ENCODE data around the gene GPC5. TPM values are rescaled to one million over a fixed set of nuclear protein-coding genes. Genes with fewer than 3 reads are reported as not detected.

Gene GPC5
- total and polyA plus RNA-seq, 7 experiments from 2014 or later: 0.10 to 0.38 TPM; not detected in 5

DNA sequence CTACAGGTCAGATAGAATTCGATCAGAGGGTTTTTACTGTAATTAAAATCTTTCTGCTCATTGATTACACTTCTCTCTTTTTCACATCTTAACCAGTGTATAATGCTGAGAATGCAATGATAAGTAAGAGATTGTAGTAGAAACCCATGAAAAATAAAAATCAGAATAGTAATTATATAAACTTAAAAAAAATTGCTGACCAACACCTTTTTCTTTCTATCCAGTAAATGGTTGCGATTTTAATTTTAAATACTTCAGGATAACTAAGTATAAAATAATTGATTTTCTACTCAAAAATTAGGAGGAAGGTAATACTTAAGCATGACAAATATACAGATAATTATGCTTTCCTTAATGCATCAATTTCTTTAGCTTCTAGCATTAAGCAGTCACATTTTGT, 917.6 kb downstream of the GPC5 start:
- Histone ChIP-seq H3K27ac (ENCODE audit: low read depth, low read length) (no peak overlapping the region), H3K4me3 (ENCODE audit: low read length) (no peak overlapping the region), H3K36me3 (ENCODE audit: control insufficient read depth in 2 of 3, insufficient read depth in 3 of 3, low read length in 3 of 3) (no peaks in the 10 kb centered on the region), H3K27me3 (ENCODE audit: control insufficient read depth in 2 of 2, insufficient read depth in 2 of 2, low read length in 2 of 2) (no peaks in the 10 kb centered on the region), H3K9me3 (ENCODE audit: control insufficient read depth in 2 of 3, low read length in 3 of 3) (no peaks in the 10 kb centered on the region), H3K4me1 (ENCODE audit: control insufficient read depth in 2 of 2, insufficient read depth in 2 of 2, low read length in 2 of 2) (no peaks in the 10 kb centered on the region)
- H3K36me3 Mint-ChIP-seq: no peaks in the 10 kb centered on the region
- no peak overlapping the region for H3K4me3 Mint-ChIP-seq
- H3K4me1 Mint-ChIP-seq: no peaks in the 10 kb centered on the region
- ChIA-PET CTCF (no interaction called here), POLR2A (no interaction called here)
- no peak for DNase-seq
- H3K27ac Mint-ChIP-seq: no peak overlapping the region
- H3K27me3 Mint-ChIP-seq: no peaks in the 10 kb centered on the region
- peaks cover 0 to 21% (median 6%) of the 10 kb centered on the region in 11 donors for H3K9me3 Mint-ChIP-seq
- intact Hi-C loops (cut with micrococcal nuclease): no loop called here
- ATAC-seq: no peak

DNA sequence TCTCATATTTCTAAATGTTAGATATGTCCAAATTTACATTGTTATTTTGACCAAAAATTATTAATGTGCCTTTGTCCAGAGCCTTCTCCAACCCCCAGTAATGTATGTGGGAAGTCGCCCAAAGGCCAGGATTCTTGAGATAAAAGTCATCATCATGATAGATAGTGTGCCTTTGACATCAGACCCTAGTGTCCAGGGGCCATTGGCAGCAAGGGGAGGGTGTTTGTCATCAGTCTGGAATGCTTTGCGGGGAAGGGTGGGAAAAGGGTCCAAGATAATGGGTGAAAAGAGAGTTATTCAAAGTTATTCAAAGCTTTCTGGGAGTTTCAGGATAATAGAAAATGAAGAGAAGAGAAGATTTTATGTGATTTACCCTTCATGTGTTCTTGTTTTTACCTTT, 918.6 kb downstream of the GPC5 start:
- ChIA-PET CTCF (no interaction called here), POLR2A (no interaction called here)
- H3K27me3 Mint-ChIP-seq: no peaks in the 10 kb centered on the region
- Histone ChIP-seq H3K27me3 (ENCODE audit: control insufficient read depth in 2 of 2, insufficient read depth in 2 of 2, low read length in 2 of 2) (no peaks in the 10 kb centered on the region), H3K4me1 (ENCODE audit: control insufficient read depth in 2 of 2, insufficient read depth in 2 of 2, low read length in 2 of 2) (no peaks in the 10 kb centered on the region), H3K9me3 (ENCODE audit: control insufficient read depth in 2 of 3, low read length in 3 of 3) (no peaks in the 10 kb centered on the region), H3K36me3 (ENCODE audit: control insufficient read depth in 2 of 3, insufficient read depth in 3 of 3, low read length in 3 of 3) (no peaks in the 10 kb centered on the region), H3K4me3 (ENCODE audit: low read length) (no peak overlapping the region), H3K27ac (ENCODE audit: low read depth, low read length) (no peak overlapping the region)
- no peak overlapping the region for H3K27ac Mint-ChIP-seq
- H3K9me3 Mint-ChIP-seq: peaks cover 0 to 16% (median 3%) of the 10 kb centered on the region in 11 donors
- intact Hi-C loops (cut with micrococcal nuclease): no loop called here
- H3K4me1 Mint-ChIP-seq: no peaks in the 10 kb centered on the region
- no peaks in the 10 kb centered on the region for H3K36me3 Mint-ChIP-seq
- ATAC-seq: no peak
- no peak for DNase-seq
- H3K4me3 Mint-ChIP-seq: no peak overlapping the region

DNA sequence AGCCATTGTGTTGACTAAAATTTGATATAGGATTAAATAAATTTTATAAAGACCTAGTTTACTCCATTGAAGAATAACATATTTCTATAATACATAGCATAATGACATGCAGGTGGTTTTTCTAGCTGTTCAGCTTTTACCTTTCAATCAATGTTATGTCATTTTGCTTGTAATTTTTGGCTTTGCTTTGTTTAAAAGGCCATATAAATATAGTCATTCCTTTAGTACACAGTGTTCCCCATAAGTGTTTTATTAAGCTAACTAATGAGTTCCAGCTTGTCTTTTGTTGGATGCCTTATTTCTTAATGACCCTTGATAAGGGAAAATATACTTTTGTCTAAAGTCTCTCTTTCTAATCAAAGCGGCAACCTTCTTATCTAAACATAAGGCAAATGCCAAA, 921.9 kb downstream of the GPC5 start:
- Mint-ChIP-seq H3K9me3 (peaks cover 0 to 4% (median 0%) of the 10 kb centered on the region in 11 donors), H3K27me3 (no peaks in the 10 kb centered on the region)
- CTCF ChIA-PET: no interaction called here

DNA sequence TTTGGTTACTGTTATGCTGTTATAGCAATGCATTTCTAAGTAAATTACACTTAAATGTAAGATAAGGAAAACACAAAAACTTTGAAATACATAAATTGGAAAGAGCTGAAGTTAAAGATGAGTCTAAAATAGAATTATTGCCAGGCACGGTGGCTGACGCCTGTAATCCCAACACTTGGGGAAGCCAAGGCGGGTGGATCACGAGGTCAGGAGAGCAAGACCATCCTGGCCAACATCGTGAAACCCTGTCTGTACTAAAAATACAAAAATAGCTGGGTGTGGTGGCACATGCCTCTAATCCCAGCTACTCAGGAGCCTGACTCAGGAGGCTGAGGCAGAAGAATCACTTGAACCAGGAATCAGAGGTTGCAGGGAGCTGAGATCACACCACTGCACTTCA, 922.8 kb downstream of the GPC5 start:
- CTCF ChIA-PET: no interaction called here
- Mint-ChIP-seq H3K27ac (no peak overlapping the region), H3K4me3 (no peak overlapping the region), H3K4me1 (no peaks in the 10 kb centered on the region), H3K9me3 (peaks cover 0 to 4% (median 0%) of the 10 kb centered on the region in 11 donors), H3K27me3 (no peaks in the 10 kb centered on the region), H3K36me3 (no peaks in the 10 kb centered on the region)
- H3K9me3 ChIP-seq (ENCODE audit: control insufficient read depth in 2 of 3, low read length in 3 of 3): no peaks in the 10 kb centered on the region
- H3K27ac ChIP-seq (ENCODE audit: low read depth, low read length): no peak overlapping the region
- H3K4me1 ChIP-seq (ENCODE audit: control insufficient read depth in 2 of 2, insufficient read depth in 2 of 2, low read length in 2 of 2): no peaks in the 10 kb centered on the region
- no peaks in the 10 kb centered on the region for H3K27me3 ChIP-seq (ENCODE audit: control insufficient read depth in 2 of 2, insufficient read depth in 2 of 2, low read length in 2 of 2)
- H3K4me3 ChIP-seq (ENCODE audit: low read length): no peak overlapping the region
- no peak for DNase-seq
- POLR2A ChIA-PET: no interaction called here
- no peak for ATAC-seq
- intact Hi-C loops (cut with micrococcal nuclease): no loop called here
- no peaks in the 10 kb centered on the region for H3K36me3 ChIP-seq (ENCODE audit: control insufficient read depth in 2 of 3, insufficient read depth in 3 of 3, low read length in 3 of 3)

More for the DNA sequence above, 921.9 kb downstream of the GPC5 start:
- H3K9me3 ChIP-seq (ENCODE audit: control insufficient read depth in 2 of 3, low read length in 3 of 3): no peaks in the 10 kb centered on the region
- ATAC-seq (no peak), DNase-seq (no peak)
- H3K36me3 ChIP-seq (ENCODE audit: control insufficient read depth in 2 of 3, insufficient read depth in 3 of 3, low read length in 3 of 3): no peaks in the 10 kb centered on the region
- H3K27ac ChIP-seq (ENCODE audit: low read depth, low read length): no peak overlapping the region
- no peaks in the 10 kb centered on the region for H3K4me1 ChIP-seq (ENCODE audit: control insufficient read depth in 2 of 2, insufficient read depth in 2 of 2, low read length in 2 of 2)
- H3K27me3 ChIP-seq (ENCODE audit: control insufficient read depth in 2 of 2, insufficient read depth in 2 of 2, low read length in 2 of 2): no peaks in the 10 kb centered on the region
- Mint-ChIP-seq H3K4me1 (no peaks in the 10 kb centered on the region), H3K27ac (no peak overlapping the region), H3K4me3 (no peak overlapping the region), H3K36me3 (no peaks in the 10 kb centered on the region)
- POLR2A ChIA-PET: no interaction called here
- intact Hi-C loops (cut with micrococcal nuclease): no loop called here
- no peak overlapping the region for H3K4me3 ChIP-seq (ENCODE audit: low read length)

DNA sequence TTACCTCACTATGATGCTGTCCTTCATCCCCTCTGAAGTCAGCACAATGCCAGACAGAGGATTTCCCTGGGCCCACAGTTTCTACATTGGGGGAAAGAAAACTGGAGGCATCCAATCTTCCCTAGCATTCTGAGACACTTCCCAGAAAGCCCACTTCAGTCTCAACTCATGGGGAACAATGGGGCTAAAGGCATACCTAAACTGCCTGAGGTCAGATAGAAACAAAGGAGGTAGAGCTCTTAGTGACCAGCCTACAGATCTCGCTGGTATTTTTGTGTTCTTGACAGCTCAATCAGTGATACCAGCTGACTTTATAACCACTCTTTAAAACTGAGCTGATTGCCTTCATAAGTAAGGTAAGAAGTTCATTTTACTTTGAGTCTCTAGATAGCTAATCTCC, 947.2 kb downstream of the GPC5 start:
- intact Hi-C loops (cut with micrococcal nuclease): no loop called here
- ChIA-PET POLR2A (no interaction called here), CTCF (no interaction called here)
- Histone ChIP-seq H3K27ac (ENCODE audit: low read depth, low read length) (no peak overlapping the region), H3K4me1 (ENCODE audit: control insufficient read depth in 2 of 2, insufficient read depth in 2 of 2, low read length in 2 of 2) (no peaks in the 10 kb centered on the region), H3K27me3 (ENCODE audit: control insufficient read depth in 2 of 2, insufficient read depth in 2 of 2, low read length in 2 of 2) (no peaks in the 10 kb centered on the region), H3K9me3 (ENCODE audit: control insufficient read depth in 2 of 3, low read length in 3 of 3) (no peaks in the 10 kb centered on the region), H3K36me3 (ENCODE audit: control insufficient read depth in 2 of 3, insufficient read depth in 3 of 3, low read length in 3 of 3) (no peaks in the 10 kb centered on the region), H3K4me3 (ENCODE audit: low read length) (no peak overlapping the region)
- no peak overlapping the region for H3K4me3 Mint-ChIP-seq
- peaks cover 0 to 18% (median 3%) of the 10 kb centered on the region in 11 donors for H3K9me3 Mint-ChIP-seq
- no peaks in the 10 kb centered on the region for H3K36me3 Mint-ChIP-seq
- H3K27ac Mint-ChIP-seq: no peak overlapping the region
- no peaks in the 10 kb centered on the region for H3K27me3 Mint-ChIP-seq
- H3K4me1 Mint-ChIP-seq: no peaks in the 10 kb centered on the region
- DNase-seq (no peak), ATAC-seq (no peak)

DNA sequence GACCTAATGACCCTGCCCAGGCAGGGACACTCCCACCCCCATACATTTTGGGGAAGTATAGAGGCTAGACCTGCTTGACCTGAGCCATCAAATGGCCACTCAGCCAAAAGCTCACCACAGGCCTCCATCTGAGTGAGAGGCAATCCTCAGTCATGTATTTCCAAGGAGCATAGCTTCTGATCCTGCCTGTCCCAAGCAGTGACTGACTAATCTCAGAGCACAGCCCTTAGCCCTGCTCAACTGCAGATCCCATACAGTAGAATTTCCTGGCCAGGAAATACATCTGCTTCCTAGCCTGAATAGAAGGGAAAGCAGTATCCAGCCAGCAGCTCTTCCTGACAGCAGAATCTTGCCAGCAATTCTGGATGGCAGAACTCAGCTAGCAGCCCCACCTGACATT, 947.6 kb downstream of the GPC5 start:
- DNase-seq: no peak
- H3K36me3 Mint-ChIP-seq: no peaks in the 10 kb centered on the region
- no peak overlapping the region for H3K27ac Mint-ChIP-seq
- H3K4me1 Mint-ChIP-seq: no peaks in the 10 kb centered on the region
- no peak overlapping the region for H3K27ac ChIP-seq (ENCODE audit: low read depth, low read length)
- ChIA-PET POLR2A (no interaction called here), CTCF (no interaction called here)
- no peak for ATAC-seq
- H3K4me1 ChIP-seq (ENCODE audit: control insufficient read depth in 2 of 2, insufficient read depth in 2 of 2, low read length in 2 of 2): no peaks in the 10 kb centered on the region
- H3K4me3 ChIP-seq (ENCODE audit: low read length): no peak overlapping the region
- H3K27me3 Mint-ChIP-seq: no peaks in the 10 kb centered on the region
- H3K4me3 Mint-ChIP-seq: no peak overlapping the region
- H3K9me3 Mint-ChIP-seq: peaks cover 0 to 18% (median 3%) of the 10 kb centered on the region in 11 donors
- intact Hi-C loops (cut with micrococcal nuclease): no loop called here
- no peaks in the 10 kb centered on the region for H3K27me3 ChIP-seq (ENCODE audit: control insufficient read depth in 2 of 2, insufficient read depth in 2 of 2, low read length in 2 of 2)
- H3K36me3 ChIP-seq (ENCODE audit: control insufficient read depth in 2 of 3, insufficient read depth in 3 of 3, low read length in 3 of 3): no peaks in the 10 kb centered on the region
- no peaks in the 10 kb centered on the region for H3K9me3 ChIP-seq (ENCODE audit: control insufficient read depth in 2 of 3, low read length in 3 of 3)

DNA sequence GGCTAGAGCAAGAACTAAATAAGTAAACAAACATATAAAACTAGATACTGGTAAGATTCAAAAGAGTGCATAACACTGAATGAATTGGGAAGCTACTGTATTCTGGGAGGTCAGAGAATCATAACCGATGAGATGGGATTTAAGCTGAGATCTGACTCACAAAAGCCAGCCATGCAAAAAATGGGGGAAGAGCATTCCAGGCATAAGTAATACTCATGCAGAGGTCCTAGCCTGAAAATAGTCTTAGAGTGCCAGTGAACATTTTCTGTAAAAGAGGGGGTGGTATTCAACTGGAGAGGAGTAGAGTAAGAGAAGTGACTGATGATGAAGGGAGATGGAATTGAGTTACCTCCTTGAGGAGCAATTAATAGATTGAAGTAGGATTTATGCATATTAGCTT, 956.2 kb downstream of the GPC5 start:
- no peaks in the 10 kb centered on the region for H3K4me1 Mint-ChIP-seq
- H3K9me3 ChIP-seq (ENCODE audit: control insufficient read depth in 2 of 3, low read length in 3 of 3): peaks cover 0 to 3% (median 0%) of the 10 kb centered on the region in 3 experiments
- H3K4me3 ChIP-seq (ENCODE audit: low read length): no peak overlapping the region
- CTCF ChIA-PET: no interaction called here
- no peak overlapping the region for H3K4me3 Mint-ChIP-seq
- H3K9me3 Mint-ChIP-seq: peaks cover 6 to 27% (median 9%) of the 10 kb centered on the region in 11 donors
- DNase-seq (no peak), ATAC-seq (no peak)
- no peaks in the 10 kb centered on the region for H3K36me3 ChIP-seq (ENCODE audit: control insufficient read depth in 2 of 3, insufficient read depth in 3 of 3, low read length in 3 of 3)
- intact Hi-C loops (cut with micrococcal nuclease): no loop called here
- H3K4me1 ChIP-seq (ENCODE audit: control insufficient read depth in 2 of 2, insufficient read depth in 2 of 2, low read length in 2 of 2): no peaks in the 10 kb centered on the region
- H3K36me3 Mint-ChIP-seq: no peaks in the 10 kb centered on the region
- no peak overlapping the region for H3K27ac ChIP-seq (ENCODE audit: low read depth, low read length)
- POLR2A ChIA-PET: no interaction called here
- no peaks in the 10 kb centered on the region for H3K27me3 Mint-ChIP-seq
- H3K27ac Mint-ChIP-seq: no peak overlapping the region
- H3K27me3 ChIP-seq (ENCODE audit: control insufficient read depth in 2 of 2, insufficient read depth in 2 of 2, low read length in 2 of 2): no peaks in the 10 kb centered on the region
